NCI-H510A treated with DMSO at 0.1 percent for 48 hours (cell line): ENCODE data around the gene ECT2.
"Not testable (repeated sequence)": the region's sequence is repeated elsewhere in the genome, so short reads cannot be mapped to it uniquely, and the experiment has no call there.

ENCODE experiments used
- DNase-seq: peaks from one replicate; lab custom pipeline; 2025; lab: John Stamatoyannopoulos, UW

ECT2 gene

GRCh38 chr3:172739462-172739861 is 11.1 kb upstream of the ECT2 start:
- no peak for DNase-seq

GRCh38 chr3:172746475-172746874 is 4.1 kb upstream of the ECT2 start:
- DNase-seq, result no peak

GRCh38 chr3:172749230-172749965 is 1.1 kb upstream of the ECT2 start:
- peak; percentile 21 for DNase-seq

- DNase-seq, result no peak
Observed at GRCh38 chr3:172750069-172750367, 508 bp upstream of the ECT2 start.

GRCh38 chr3:172751175-172751704 is 714 bp downstream of the ECT2 start:
- peak; percentile 17 for DNase-seq

- no peak for DNase-seq
Observed at GRCh38 chr3:172752651-172753050, 2.1 kb downstream of the ECT2 start.

GRCh38 chr3:172753125-172753524 is 2.6 kb downstream of the ECT2 start:
- DNase-seq, result no peak

- not testable (repeated sequence) for DNase-seq
Observed at GRCh38 chr3:172760416-172760815, 9.9 kb downstream of the ECT2 start.

GRCh38 chr3:172766241-172766640 is 15.7 kb downstream of the ECT2 start:
- DNase-seq, result no peak

GRCh38 chr3:172766718-172767405 is 16.3 kb downstream of the ECT2 start:
- DNase-seq, result no peak

GRCh38 chr3:172770382-172770781 is 19.9 kb downstream of the ECT2 start:
- no peak for DNase-seq

- DNase-seq, result no peak
Observed at GRCh38 chr3:172771672-172772071, 21.1 kb downstream of the ECT2 start.

GRCh38 chr3:172776049-172776717 is 25.7 kb downstream of the ECT2 start:
- no peak for DNase-seq

- no peak for DNase-seq
Observed at GRCh38 chr3:172777901-172778300, 27.4 kb downstream of the ECT2 start.

- no peak for DNase-seq
Observed at GRCh38 chr3:172782235-172782634, 31.7 kb downstream of the ECT2 start.

- DNase-seq, result no peak
Observed at GRCh38 chr3:172786036-172786435, 35.5 kb downstream of the ECT2 start.

- no peak for DNase-seq
Observed at GRCh38 chr3:172787019-172787418, 36.5 kb downstream of the ECT2 start.

- DNase-seq, result no peak
Observed at GRCh38 chr3:172787746-172788145, 37.2 kb downstream of the ECT2 start.

GRCh38 chr3:172799246-172799645 is 48.7 kb downstream of the ECT2 start:
- no peak for DNase-seq

GRCh38 chr3:172800156-172800555 is 49.6 kb downstream of the ECT2 start:
- DNase-seq, result no peak

GRCh38 chr3:172803489-172803888 is 53.0 kb downstream of the ECT2 start:
- no peak for DNase-seq

GRCh38 chr3:172804323-172804722 is 53.8 kb downstream of the ECT2 start:
- DNase-seq, result no peak

- peak; percentile 34 for DNase-seq
Observed at GRCh38 chr3:172808969-172809546, 58.5 kb downstream of the ECT2 start.
